SK-N-SH treated with all-trans-retinoic acid at 6 μM for 48 hours (cell line): ENCODE data around the gene CRYBB2.

Experiments used
- ATAC-seq: fragments of 200-7000 bp; cut with Tn5 transposase; 3 replicates; pipeline ENCODE4 v1.9.1; 2020; ENCODE audit warnings: mild to moderate bottlenecking, moderate library complexity
- ARNTL ChIP-seq: fragments of 450-650 bp; formaldehyde crosslinking; IDR thresholded peaks from 2 replicates; pipeline ENCODE4 v1.5.0; 2020; ENCODE audit warnings: low read depth, mild to moderate bottlenecking, moderate library complexity, borderline replicate concordance
- BACH2 ChIP-seq: fragments of 250-450 bp; sonication (Bioruptor Pico); IDR thresholded peaks from 2 replicates; pipeline ENCODE4 v1.9.0; 2021; ENCODE audit warnings: mild to moderate bottlenecking, borderline replicate concordance
- CREB5 ChIP-seq: fragments of 250-450 bp; sonication (Bioruptor Pico); IDR thresholded peaks from 2 replicates; pipeline ENCODE4 v1.5.1; 2020; ENCODE audit warnings: low read depth, mild to moderate bottlenecking, moderate library complexity
- CSDC2 ChIP-seq: fragments of 250-450 bp; sonication (Bioruptor Pico); IDR thresholded peaks from 2 replicates; pipeline ENCODE4 v1.5.0; 2020; ENCODE audit warnings: mild to moderate bottlenecking, moderate library complexity
- CSRNP3 ChIP-seq: fragments of 250-450 bp; sonication (Bioruptor Pico); IDR thresholded peaks from 2 replicates; pipeline ENCODE4 v1.5.1; 2021; ENCODE audit warnings: mild to moderate bottlenecking, moderate library complexity
- ESRRG ChIP-seq: fragments of 250-450 bp; sonication (Bioruptor Pico); IDR thresholded peaks from 2 replicates; pipeline ENCODE4 v1.6.1; 2021; ENCODE audit warnings: mild to moderate bottlenecking
- GLIS3 ChIP-seq: fragments of 250-450 bp; sonication (Bioruptor Pico); IDR thresholded peaks from 2 replicates; pipeline ENCODE4 v1.5.0; 2020; ENCODE audit warnings: mild to moderate bottlenecking, moderate library complexity
- ISL1 ChIP-seq: fragments of 250-450 bp; sonication (Bioruptor Pico); IDR thresholded peaks from 2 replicates; pipeline ENCODE4 v2.1.2; 2022; ENCODE audit warnings: mild to moderate bottlenecking, moderate library complexity
- OSR1 ChIP-seq: fragments of 250-450 bp; sonication (Bioruptor Pico); IDR thresholded peaks from 2 replicates; pipeline ENCODE4 v1.8.0; 2022; ENCODE audit warnings: moderate library complexity, mild to moderate bottlenecking, inconsistent platforms
- PATZ1 ChIP-seq: fragments of 250-450 bp; sonication (Bioruptor Pico); IDR thresholded peaks from 2 replicates; pipeline ENCODE4 v1.8.0; 2020; ENCODE audit warnings: mild to moderate bottlenecking, moderate library complexity, borderline replicate concordance
- POU6F1 ChIP-seq: fragments of 250-450 bp; sonication (Bioruptor Pico); IDR thresholded peaks from 2 replicates; pipeline ENCODE4 v1.8.0; 2021; ENCODE audit warnings: low read depth, mild to moderate bottlenecking, moderate library complexity, borderline replicate concordance
- PPARA ChIP-seq: fragments of 250-450 bp; sonication (Bioruptor Pico); IDR thresholded peaks from 2 replicates; pipeline ENCODE4 v1.5.0; 2020; ENCODE audit warnings: mild to moderate bottlenecking, borderline replicate concordance
- RARB ChIP-seq: fragments of 250-450 bp; sonication (Bioruptor Pico); IDR thresholded peaks from 2 replicates; pipeline ENCODE4 v1.8.0; 2021; ENCODE audit warnings: mild to moderate bottlenecking, moderate library complexity
- TCF4 ChIP-seq: fragments of 250-450 bp; sonication (Bioruptor Pico); IDR thresholded peaks from 2 replicates; pipeline ENCODE4 v1.8.0; 2021; ENCODE audit warnings: mild to moderate bottlenecking, moderate library complexity, borderline replicate concordance
- TOX ChIP-seq: fragments of 250-450 bp; sonication (Bioruptor Pico); IDR thresholded peaks from 2 replicates; pipeline ENCODE4 v1.8.0; 2021; ENCODE audit warnings: mild to moderate bottlenecking, moderate library complexity, borderline replicate concordance
- TSHZ2 ChIP-seq: fragments of 250-450 bp; sonication (Bioruptor Pico); IDR thresholded peaks from 2 replicates; pipeline ENCODE4 v1.5.0; 2020; ENCODE audit warnings: mild to moderate bottlenecking, moderate library complexity
- ZC3H10 ChIP-seq: fragments of 250-450 bp; sonication (Bioruptor Pico); IDR thresholded peaks from 2 replicates; pipeline ENCODE4 v1.5.1; 2021; ENCODE audit warnings: mild to moderate bottlenecking, moderate library complexity
- ZFP3 ChIP-seq: fragments of 250-450 bp; sonication (Bioruptor Pico); IDR thresholded peaks from 2 replicates; pipeline ENCODE4 v1.5.0; 2020; ENCODE audit warnings: mild to moderate bottlenecking, moderate library complexity
- ZFP30 ChIP-seq: fragments of 450-650 bp; formaldehyde crosslinking; IDR thresholded peaks from 2 replicates; pipeline ENCODE4 v1.5.0; 2022; ENCODE audit warnings: mild to moderate bottlenecking, moderate library complexity
- ZNF565 ChIP-seq: fragments of 450-650 bp; formaldehyde crosslinking; conservative IDR thresholded peaks from 2 replicates; pipeline ENCODE4 v1.5.0; 2020; ENCODE audit warnings: low read depth, mild to moderate bottlenecking, moderate library complexity
- ZNF70 ChIP-seq: fragments of 450-650 bp; formaldehyde crosslinking; IDR thresholded peaks from 2 replicates; pipeline ENCODE4 v1.5.0; 2020; ENCODE audit warnings: mild to moderate bottlenecking, moderate library complexity

The CRYBB2 gene

GRCh38 chr22:25210793-25211192, 8.6 kb upstream of the CRYBB2 start:
- TF ChIP-seq BACH2 (CRISPR knock-in tag), result no peak
- no peak for TF ChIP-seq CREB5
- TF ChIP-seq ARNTL (CRISPR knock-in tag), result no peak
- TF ChIP-seq PATZ1 (CRISPR knock-in tag), result no peak
- no peak for TF ChIP-seq RARB
- no peak for TF ChIP-seq CSDC2
- no peak for TF ChIP-seq ZNF565 (CRISPR knock-in tag)
- no peak for TF ChIP-seq TOX (CRISPR knock-in tag)
- TF ChIP-seq OSR1 (CRISPR knock-in tag), result no peak
- TF ChIP-seq POU6F1 (CRISPR knock-in tag), result no peak
- TF ChIP-seq TSHZ2 (CRISPR knock-in tag), result no peak
- no peak for TF ChIP-seq CSRNP3 (CRISPR knock-in tag)
- no peak for TF ChIP-seq ISL1 (CRISPR knock-in tag)
- TF ChIP-seq GLIS3 (CRISPR knock-in tag), result no peak
- no peak for TF ChIP-seq ZFP30 (CRISPR knock-in tag)
- no peak for TF ChIP-seq ESRRG (CRISPR knock-in tag)
- ATAC-seq, result no peak

GRCh38 chr22:25212337-25212736, 7.1 kb upstream of the CRYBB2 start:
- ATAC-seq, result no peak
- no peak for TF ChIP-seq ISL1 (CRISPR knock-in tag)
- TF ChIP-seq ESRRG (CRISPR knock-in tag), result no peak
- TF ChIP-seq ZNF70, result no peak
- no peak for TF ChIP-seq CREB5
- no peak for TF ChIP-seq TCF4
- TF ChIP-seq TSHZ2 (CRISPR knock-in tag), result no peak
- no peak for TF ChIP-seq ZFP3 (CRISPR knock-in tag)
- TF ChIP-seq GLIS3 (CRISPR knock-in tag), result no peak
- no peak for TF ChIP-seq ARNTL (CRISPR knock-in tag)
- TF ChIP-seq ZC3H10, result no peak
- no peak for TF ChIP-seq CSDC2
- TF ChIP-seq ZNF565 (CRISPR knock-in tag), result no peak
- no peak for TF ChIP-seq BACH2 (CRISPR knock-in tag)
- no peak for TF ChIP-seq OSR1 (CRISPR knock-in tag)
- TF ChIP-seq PATZ1 (CRISPR knock-in tag), result no peak
- no peak for TF ChIP-seq PPARA (CRISPR knock-in tag)
